ENCODE measurements around the gene NUP133.
"Not testable (repeated sequence)": the region's sequence is repeated elsewhere in the genome, so short reads cannot be mapped to it uniquely, and the experiment has no call there.

NUP133 gene

GRCh38 chr1:229507951-229508822, at the start of gene NUP133:
NUP133 (minus strand) TSS chr1:229508341; CDS start chr1:229508249, 92 bp downstream.
- peak; percentile 44 for FAIRE-seq
- peak; percentile 97 for DNase-seq (ENCODE audit: low spot score)

GRCh38 chr1:229557200-229557850, 49.2 kb upstream of the NUP133 start:
- DNase-seq (ENCODE audit: low spot score) (no peak), FAIRE-seq (no peak)

GRCh38 chr1:229554886-229555621, 46.9 kb upstream of the NUP133 start:
- FAIRE-seq: no peak
- DNase-seq (ENCODE audit: low spot score): no peak

- no peak for DNase-seq (ENCODE audit: low spot score)
- no peak for FAIRE-seq
These were observed 45.5 kb upstream of the NUP133 start for GRCh38 chr1:229553621-229554130.

- DNase-seq (ENCODE audit: low spot score) (no peak), FAIRE-seq (no peak)
These were observed 44.6 kb upstream of the NUP133 start for GRCh38 chr1:229552732-229553131.

- DNase-seq (ENCODE audit: low spot score) (no peak), FAIRE-seq (no peak)
These were observed 42.8 kb upstream of the NUP133 start for GRCh38 chr1:229550812-229551567.

GRCh38 chr1:229547542-229547941, 39.4 kb upstream of the NUP133 start:
- DNase-seq (ENCODE audit: low spot score): no peak
- no peak for FAIRE-seq

- DNase-seq (ENCODE audit: low spot score) (no peak), FAIRE-seq (no peak)
These were observed 36.4 kb upstream of the NUP133 start for GRCh38 chr1:229544587-229544986.

GRCh38 chr1:229539863-229540506, 31.8 kb upstream of the NUP133 start:
- FAIRE-seq: no peak
- DNase-seq (ENCODE audit: low spot score): no peak

- DNase-seq (ENCODE audit: low spot score) (no peak), FAIRE-seq (no peak)
These were observed 30.8 kb upstream of the NUP133 start for GRCh38 chr1:229538945-229539344.

- FAIRE-seq (no peak), DNase-seq (ENCODE audit: low spot score) (no peak)
These were observed 29.8 kb upstream of the NUP133 start for GRCh38 chr1:229537894-229538293.

GRCh38 chr1:229536982-229537381, 28.8 kb upstream of the NUP133 start:
- FAIRE-seq: no peak

GRCh38 chr1:229535230-229535629, 27.1 kb upstream of the NUP133 start:
- DNase-seq (ENCODE audit: low spot score) (no peak), FAIRE-seq (no peak)

More at GRCh38 chr1:229536982-229537381, 28.8 kb upstream of the NUP133 start:
- no peak for DNase-seq (ENCODE audit: low spot score)

GRCh38 chr1:229531326-229531725, 23.2 kb upstream of the NUP133 start:
- no peak for DNase-seq (ENCODE audit: low spot score)
- no peak for FAIRE-seq

GRCh38 chr1:229529639-229530038, 21.5 kb upstream of the NUP133 start:
- DNase-seq (ENCODE audit: low spot score) (no peak), FAIRE-seq (no peak)

GRCh38 chr1:229526695-229527094, 18.6 kb upstream of the NUP133 start:
- FAIRE-seq (no peak), DNase-seq (ENCODE audit: low spot score) (no peak)

- DNase-seq (ENCODE audit: low spot score): no peak
- FAIRE-seq: no peak
These were observed 14.9 kb upstream of the NUP133 start for GRCh38 chr1:229523052-229523451.

- peak; percentile 62 for DNase-seq (ENCODE audit: low spot score)
- peak; percentile 90 for FAIRE-seq
These were observed 6.6 kb upstream of the NUP133 start for GRCh38 chr1:229514578-229515275.

- not testable (repeated sequence) for FAIRE-seq; DNase-seq (ENCODE audit: low spot score)
These were observed 3.5 kb upstream of the NUP133 start for GRCh38 chr1:229511625-229512024.

GRCh38 chr1:229511201-229511600, 3.1 kb upstream of the NUP133 start:
- not testable (repeated sequence) for FAIRE-seq; DNase-seq (ENCODE audit: low spot score)
